PC-3 (cell line): ENCODE results near the gene ANXA6. TPM values are rescaled to one million over a fixed set of nuclear protein-coding genes. Genes with fewer than 3 reads are reported as not detected.

Experiments used
- ATAC-seq: fragments of 200-7000 bp; cut with Tn5 transposase; 2 replicates; pipeline ENCODE4 v1.9.1; 2020; ENCODE audit warnings: mild to moderate bottlenecking, moderate library complexity
- Bru-seq: library from RNA; stranded (reverse); fragments of 400-500 nt; gene quantifications from one replicate; lab custom pipeline; 2021; lab: Mats Ljungman, UMichigan
- BruChase-seq, 2 experiments: library from RNA; stranded (reverse); fragments of 400-500 nt; gene quantifications; one replicate each; lab custom pipeline; 2021; lab: Mats Ljungman, UMichigan
- BruUV-seq: library from RNA; stranded (reverse); fragments of 400-500 nt; replicated peaks from 2 replicates; lab custom pipeline; 2021; lab: Mats Ljungman, UMichigan
- CTCF ChIA-PET: fragments of 300-600 bp; sonication (Branson Sonifier 250); formaldehyde crosslinking; loops from one replicate; lab custom pipeline; 2022; ENCODE audit warnings: antibody characterized with exemption; lab: Charles Lee
- POLR2A ChIA-PET: fragments of 300-600 bp; sonication (Branson Sonifier 250); formaldehyde crosslinking; loops from one replicate; lab custom pipeline; 2022; ENCODE audit warnings: antibody characterized with exemption; ENCODE audit not compliant: unreplicated experiment; lab: Charles Lee
- DNase-seq: peaks from one replicate; pipeline ENCODE4 v3.0.0-alpha.2; 2015
- H2AFZ ChIP-seq: fragments of 300-600 bp; sonication (generic); 2 replicates; pipeline ENCODE4 v1.6.0; 2016; ENCODE audit warnings: antibody characterized with exemption, low read length
- H3F3A ChIP-seq: fragments of 300-600 bp; sonication (generic); one replicate; pipeline ENCODE4 v1.6.0; 2017; ENCODE audit warnings: antibody characterized with exemption, low read length, control low read depth, mild to moderate bottlenecking; ENCODE audit not compliant: unreplicated experiment
- H3K27ac ChIP-seq: fragments of 300-600 bp; sonication (generic); 2 replicates; pipeline ENCODE4 v1.5.1; 2016; ENCODE audit warnings: mild to moderate bottlenecking, low read length
- H3K27me3 ChIP-seq: fragments of 300-600 bp; sonication (generic); 2 replicates; pipeline ENCODE4 v1.6.1; 2016; ENCODE audit warnings: low read length, mixed read lengths
- H3K36me3 ChIP-seq: fragments of 300-600 bp; sonication (generic); 2 replicates; pipeline ENCODE4 v1.6.1; 2016; ENCODE audit warnings: low read depth, mixed run types, low read length, mixed read lengths
- H3K4me1 ChIP-seq: fragments of 300-600 bp; sonication (generic); 2 replicates; pipeline ENCODE4 v1.5.1; 2016; ENCODE audit warnings: low read length; ENCODE audit not compliant: insufficient read depth
- H3K4me2 ChIP-seq: fragments of 300-600 bp; sonication (generic); 2 replicates; pipeline ENCODE4 v1.6.0; 2016; ENCODE audit warnings: low read length
- H3K4me3 ChIP-seq: fragments of 300-600 bp; sonication (generic); 2 replicates; pipeline ENCODE4 v1.5.1; 2016; ENCODE audit warnings: mild to moderate bottlenecking, low read length, mixed read lengths
- H3K79me2 ChIP-seq: fragments of 300-600 bp; sonication (generic); 2 replicates; pipeline ENCODE4 v1.6.1; 2017; ENCODE audit warnings: low read length, mixed read lengths
- H3K9ac ChIP-seq: fragments of 300-600 bp; sonication (generic); 2 replicates; pipeline ENCODE4 v1.6.0; 2016; ENCODE audit warnings: mild to moderate bottlenecking, low read length
- H3K9me2 ChIP-seq: fragments of 300-600 bp; sonication (generic); replicated peaks from 2 replicates; pipeline ENCODE4 v1.6.1; 2016; ENCODE audit warnings: mixed run types, low read length, mixed read lengths
- H3K9me3 ChIP-seq: fragments of 300-600 bp; sonication (generic); 2 replicates; pipeline ENCODE4 v1.6.1; 2016; ENCODE audit warnings: low read length, mixed read lengths
- H4K20me1 ChIP-seq: fragments of 300-600 bp; sonication (generic); 2 replicates; pipeline ENCODE4 v1.6.1; 2016; ENCODE audit warnings: low read length, mixed read lengths
- CTCF ChIP-seq: fragments of 300-600 bp; sonication (generic); conservative IDR thresholded peaks from 2 replicates; pipeline ENCODE4 v1.5.1; 2017; ENCODE audit warnings: antibody characterized with exemption, low read depth, mild to moderate bottlenecking, low read length
- EZH2 ChIP-seq: fragments of 300-600 bp; sonication (generic); IDR thresholded peaks from one replicate; pipeline ENCODE4 v1.6.1; 2017; ENCODE audit warnings: antibody characterized with exemption, mild to moderate bottlenecking, low read length; ENCODE audit not compliant: unreplicated experiment
- EZH2phosphoT487 ChIP-seq: fragments of 300-600 bp; sonication (generic); IDR thresholded peaks from 2 replicates; pipeline ENCODE4 v1.6.1; 2018; ENCODE audit warnings: mild to moderate bottlenecking, antibody characterized with exemption, low read length, borderline replicate concordance
- intact Hi-C: fragments of 100-400 bp; cut with micrococcal nuclease; formaldehyde crosslinking; loops from 2 replicates; pipeline ENCODE4 v1.9.0; 2023
- long read RNA-seq: library from polyadenylated mRNA; unstranded; transcript quantifications from one replicate; pipeline ENCODE4 v2.0.0, GENCODE V29; 2021; ENCODE audit not compliant: unreplicated experiment
- total RNA-seq: library from RNA; depleted of rRNA; stranded (reverse); fragments of >200 nt; gene quantifications from 2 replicates; pipeline ENCODE4 v1.2.3, GENCODE V29; 2014; rRNA removed

Gene ANXA6
- 122 and 131 TPM in 2 replicates for total RNA-seq
- Bru-seq, nascent RNA: percentile 90 among the genes with signal in this experiment
- percentile 81 among the genes with signal in this experiment for BruChase-seq, experiment 1, labeled RNA remaining after a 6-hour chase
- BruChase-seq, experiment 2, labeled RNA remaining after a 2-hour chase: percentile 80 among the genes with signal in this experiment
- long read RNA-seq, transcript ANXA6-201 (26 exons, 2,593 nt): major isoform, 106 of 307 reads
- long read RNA-seq, partial matches to known transcripts: 19 of 307 reads
- long read RNA-seq, other reads (novel, unspliced or antisense): 182 of 307 reads

- Histone ChIP-seq H3F3A (no peaks in the 10 kb centered on the region), H3K4me2 (peak within 1 kb of the TSS; percentile 89), H3K9me2 (no peaks in the 10 kb centered on the region), H3K36me3 (no peaks in the 10 kb centered on the region), H3K27ac (no peak within 1 kb of the TSS), H3K4me1 (peaks cover 28% of the 10 kb centered on the region), H4K20me1 (no peaks in the 10 kb centered on the region), H3K79me2 (peaks cover 31% of the 10 kb centered on the region), H3K27me3 (no peaks in the 10 kb centered on the region), H3K9ac (peak within 1 kb of the TSS; percentile 66), H2AFZ (peak within 1 kb of the TSS; percentile 95), H3K9me3 (no peaks in the 10 kb centered on the region), H3K4me3 (peak within 1 kb of the TSS; percentile 67)
- CTCF ChIA-PET: interaction anchor here (0.6 to 0.7 kb wide), 3 partner anchors 10 to 95 kb away, joined by 3 to 9 read pairs (median 4); no protein-coding TSS in a partner anchor
- peak; percentile 97 for ATAC-seq
- TSS peak; percentile 96 for BruUV-seq
- DNase-seq: peak; percentile 88
- TF ChIP-seq EZH2: no peak
- intact Hi-C loops: no loop called here
- POLR2A ChIA-PET: interaction anchor here (0.6 kb wide), 1 partner anchor 155 kb away, joined by 15 read pairs; no protein-coding TSS in a partner anchor
Observed at GRCh38 chr5:151157426-151158286, at the start of gene ANXA6. ANXA6 (minus strand) TSS chr5:151157779; CDS start chr5:151147901, 9,878 bp downstream.

GRCh38 chr5:151205411-151205810, 47.8 kb upstream of the ANXA6 start:
- Histone ChIP-seq H3K9me2 (no peaks in the 10 kb centered on the region), H3K27ac (no peak overlapping the region), H3K79me2 (no peaks in the 10 kb centered on the region), H3K27me3 (no peaks in the 10 kb centered on the region), H3K4me2 (no peak overlapping the region), H4K20me1 (no peaks in the 10 kb centered on the region), H3K4me1 (peaks cover 8% of the 10 kb centered on the region), H3F3A (no peaks in the 10 kb centered on the region), H3K36me3 (no peaks in the 10 kb centered on the region), H3K4me3 (no peak overlapping the region), H2AFZ (no peak overlapping the region), H3K9ac (no peak overlapping the region), H3K9me3 (no peaks in the 10 kb centered on the region)
- ATAC-seq (no peak), DNase-seq (no peak)
- ChIA-PET CTCF (no interaction called here), POLR2A (no interaction called here)
- no TSS peak for BruUV-seq
- TF ChIP-seq EZH2 (no peak), EZH2phosphoT487 (no peak), CTCF (no peak)
- intact Hi-C loops: no loop called here

GRCh38 chr5:151204051-151204450, 46.5 kb upstream of the ANXA6 start:
- Histone ChIP-seq H3K79me2 (no peaks in the 10 kb centered on the region), H3K9me3 (no peaks in the 10 kb centered on the region), H3F3A (no peaks in the 10 kb centered on the region), H3K27me3 (no peaks in the 10 kb centered on the region), H2AFZ (no peak overlapping the region), H3K4me2 (no peak overlapping the region), H3K36me3 (no peaks in the 10 kb centered on the region), H3K27ac (no peak overlapping the region), H3K9me2 (no peaks in the 10 kb centered on the region), H3K4me1 (peaks cover 8% of the 10 kb centered on the region), H4K20me1 (no peaks in the 10 kb centered on the region), H3K9ac (no peak overlapping the region), H3K4me3 (no peak overlapping the region)
- ATAC-seq: no peak
- DNase-seq: no peak
- no peak for TF ChIP-seq EZH2phosphoT487
- no peak for TF ChIP-seq CTCF
- no TSS peak for BruUV-seq
- POLR2A ChIA-PET: no interaction called here
- intact Hi-C loops: no loop called here
- CTCF ChIA-PET: no interaction called here
